Ascending aorta (tissue), 2 donors: Measurements from ENCODE around the gene RASL12. TPM values are rescaled to one million over a fixed set of nuclear protein-coding genes. Genes with fewer than 3 reads are reported as not detected.

Source experiments
- DNase-seq, 2 donors: peaks; one replicate each; pipeline ENCODE4 v3.0.0-alpha.2; 2019; ENCODE audit warnings: low spot score in 2 of 2
- H3K27ac ChIP-seq, 2 donors: fragments of 200-600 bp; sonication (generic); one replicate each; pipeline ENCODE4 v1.5.1; 2016 to 2017; ENCODE audit warnings: mild to moderate bottlenecking in 1 of 2
- H3K27me3 ChIP-seq: fragments of 200-600 bp; sonication (generic); one replicate; pipeline ENCODE4 v1.5.1; 2017
- H3K36me3 ChIP-seq, 2 donors: fragments of 200-600 bp; sonication (generic); one replicate each; pipeline ENCODE4 v1.5.1; 2016
- H3K4me1 ChIP-seq, 2 donors: fragments of 200-600 bp; sonication (generic); one replicate each; pipeline ENCODE4 v1.5.1; 2016 to 2017; ENCODE audit warnings: mild to moderate bottlenecking in 1 of 2
- H3K4me3 ChIP-seq, 2 donors: fragments of 200-600 bp; sonication (generic); one replicate each; pipeline ENCODE4 v1.5.1; 2016 to 2017; ENCODE audit warnings: mild to moderate bottlenecking in 1 of 2
- H3K9me3 ChIP-seq, 2 donors: fragments of 200-600 bp; sonication (generic); one replicate each; pipeline ENCODE4 v1.5.1; 2016
- intact Hi-C: fragments of 100-400 bp; cut with DNase I; formaldehyde crosslinking; loops from one replicate; pipeline ENCODE4 v1.15.1; 2023
- total RNA-seq: library from RNA; depleted of rRNA; stranded (reverse); fragments of >200 nt; gene quantifications from one replicate; pipeline ENCODE4 v1.1.0, GENCODE V29; 2016
- TF ChIP-seq, protein P1 (sequence below), 3 experiments: fragments of 200-600 bp in 2 of 3; fragments of 450-650 bp in 1 of 3; sonication (generic) in 2 of 3; IDR thresholded peaks; one replicate each; pipeline ENCODE4 v1.5.1; 2016 to 2019; ENCODE audit warnings: antibody characterized with exemption in 3 of 3, mild to moderate bottlenecking in 1 of 3, moderate library complexity in 1 of 3

The RASL12 gene
- total RNA-seq, 1 donor from 2014 or later, result 187 TPM

GRCh38 chr15:65099336-65099735 is 31.5 kb upstream of the RASL12 start:
- no peaks in the 10 kb centered on the region for H3K27me3 ChIP-seq
- intact Hi-C loops, result no loop called here
- no peak overlapping the region for H3K4me3 ChIP-seq
- DNase-seq, result no peak
- H3K9me3 ChIP-seq, result no peaks in the 10 kb centered on the region
- no peak overlapping the region for H3K27ac ChIP-seq
- H3K36me3 ChIP-seq, result peaks cover 32 to 34% of the 10 kb centered on the region in 2 donors
- peaks cover 4 to 22% of the 10 kb centered on the region in 2 donors for H3K4me1 ChIP-seq
- TF ChIP-seq, protein P1, sequence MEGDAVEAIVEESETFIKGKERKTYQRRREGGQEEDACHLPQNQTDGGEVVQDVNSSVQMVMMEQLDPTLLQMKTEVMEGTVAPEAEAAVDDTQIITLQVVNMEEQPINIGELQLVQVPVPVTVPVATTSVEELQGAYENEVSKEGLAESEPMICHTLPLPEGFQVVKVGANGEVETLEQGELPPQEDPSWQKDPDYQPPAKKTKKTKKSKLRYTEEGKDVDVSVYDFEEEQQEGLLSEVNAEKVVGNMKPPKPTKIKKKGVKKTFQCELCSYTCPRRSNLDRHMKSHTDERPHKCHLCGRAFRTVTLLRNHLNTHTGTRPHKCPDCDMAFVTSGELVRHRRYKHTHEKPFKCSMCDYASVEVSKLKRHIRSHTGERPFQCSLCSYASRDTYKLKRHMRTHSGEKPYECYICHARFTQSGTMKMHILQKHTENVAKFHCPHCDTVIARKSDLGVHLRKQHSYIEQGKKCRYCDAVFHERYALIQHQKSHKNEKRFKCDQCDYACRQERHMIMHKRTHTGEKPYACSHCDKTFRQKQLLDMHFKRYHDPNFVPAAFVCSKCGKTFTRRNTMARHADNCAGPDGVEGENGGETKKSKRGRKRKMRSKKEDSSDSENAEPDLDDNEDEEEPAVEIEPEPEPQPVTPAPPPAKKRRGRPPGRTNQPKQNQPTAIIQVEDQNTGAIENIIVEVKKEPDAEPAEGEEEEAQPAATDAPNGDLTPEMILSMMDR (IDR thresholded peaks at IDR 0.05), result no peak

DNA sequence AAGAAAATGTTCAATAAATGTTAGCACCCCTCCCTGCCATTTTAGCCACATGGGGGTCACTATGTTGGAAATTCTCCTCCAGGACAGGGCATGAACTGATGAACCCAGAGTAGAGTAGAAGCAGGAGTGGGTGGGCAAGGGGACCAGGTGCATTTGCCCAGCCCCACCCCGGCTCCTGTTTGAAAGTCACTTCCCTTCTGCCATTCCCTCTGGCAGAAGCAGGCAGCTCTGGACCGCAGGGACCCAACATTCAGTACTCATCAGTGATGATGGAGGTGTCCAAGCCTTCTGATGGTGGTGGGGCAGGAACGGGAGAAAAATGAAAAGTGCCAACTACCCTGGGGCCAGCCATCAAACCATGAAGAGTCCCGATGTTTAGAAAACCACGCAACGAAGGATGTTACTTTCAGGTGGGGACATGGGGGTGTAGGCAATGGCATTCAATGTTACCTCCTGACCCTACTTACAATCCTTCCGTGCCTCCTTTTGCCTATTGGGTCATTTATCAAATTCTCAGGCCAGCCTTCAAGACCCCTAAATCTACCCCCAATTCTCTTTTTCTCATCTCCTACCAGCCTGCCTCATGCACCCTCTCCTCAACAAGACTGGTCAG is 30.0 kb upstream of the RASL12 start:
- no peak for DNase-seq
- Histone ChIP-seq H3K4me3 (no peak overlapping the region), H3K36me3 (peaks cover 31 to 34% of the 10 kb centered on the region in 2 donors), H3K9me3 (no peaks in the 10 kb centered on the region), H3K27ac (no peak overlapping the region), H3K27me3 (no peaks in the 10 kb centered on the region), H3K4me1 (peaks cover 4 to 31% of the 10 kb centered on the region in 2 donors)
- intact Hi-C loops, result no loop called here
- TF ChIP-seq, protein P1 (IDR thresholded peaks at IDR 0.05), result no peak

- Histone ChIP-seq H3K27ac (peak overlapping the region in 1 of 2 donors; percentile 24), H3K36me3 (peaks cover 23 to 27% of the 10 kb centered on the region in 2 donors), H3K4me3 (no peak overlapping the region), H3K9me3 (no peaks in the 10 kb centered on the region), H3K27me3 (no peaks in the 10 kb centered on the region), H3K4me1 (peaks cover 4 to 41% of the 10 kb centered on the region in 2 donors)
- intact Hi-C loops, result no loop called here
- TF ChIP-seq, protein P1 (IDR thresholded peaks at IDR 0.05), result no peak
- DNase-seq, result no peak
Measured at GRCh38 chr15:65096481-65097385, 28.9 kb upstream of the RASL12 start.

GRCh38 chr15:65095747-65096104 is 27.9 kb upstream of the RASL12 start:
- TF ChIP-seq, protein P1 (IDR thresholded peaks at IDR 0.05), result no peak
- Histone ChIP-seq H3K4me1 (peaks cover 0 to 44% of the 10 kb centered on the region in 2 donors), H3K27me3 (no peaks in the 10 kb centered on the region), H3K9me3 (no peaks in the 10 kb centered on the region), H3K27ac (peak overlapping the region; percentile 96 to 98), H3K36me3 (peaks cover 19 to 27% of the 10 kb centered on the region in 2 donors), H3K4me3 (no peak overlapping the region)
- peak in 1 of 2 donors; percentile 58 for DNase-seq
- intact Hi-C loops, result no loop called here

- peak in 1 of 2 donors; percentile 57 for DNase-seq
- intact Hi-C loops, result no loop called here
Measured at GRCh38 chr15:65095011-65095746, 27.4 kb upstream of the RASL12 start.

More at GRCh38 chr15:65095011-65095746, 27.4 kb upstream of the RASL12 start:
- no peaks in the 10 kb centered on the region for H3K27me3 ChIP-seq
- H3K27ac ChIP-seq, result peak overlapping the region; percentile 96 to 98
- H3K36me3 ChIP-seq, result peaks cover 16 to 27% of the 10 kb centered on the region in 2 donors
- H3K4me3 ChIP-seq, result no peak overlapping the region
- H3K4me1 ChIP-seq, result peaks cover 0 to 44% of the 10 kb centered on the region in 2 donors
- TF ChIP-seq, protein P1 (IDR thresholded peaks at IDR 0.05), result no peak
- H3K9me3 ChIP-seq, result no peaks in the 10 kb centered on the region
